GM21619 (cell line): ENCODE data around the gene FIGN.

ENCODE experiments used
- ATAC-seq: cut with Tn5 transposase; IDR thresholded peaks from one replicate; pipeline ENCODE4 v1.9.1; 2021; ENCODE audit not compliant: unreplicated experiment

The FIGN gene

DNA sequence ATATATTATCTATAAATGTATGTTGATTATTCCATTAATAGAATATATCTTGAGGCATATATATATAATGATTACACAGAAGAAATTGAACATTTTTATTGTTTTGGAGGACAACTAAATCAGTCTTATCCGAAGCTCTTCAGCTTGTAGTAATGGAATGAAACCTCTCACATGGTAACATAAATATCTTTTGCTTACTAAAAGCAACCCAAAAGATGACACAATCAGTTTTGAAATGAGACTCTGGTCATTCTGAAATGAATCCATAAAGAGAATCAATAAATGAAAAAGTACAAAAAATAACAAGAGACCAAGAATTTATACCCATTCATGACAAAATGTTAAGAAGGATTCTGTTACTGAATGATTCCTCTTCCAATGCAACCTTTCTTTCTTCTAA lies 110.2 kb downstream of the FIGN start:
- ATAC-seq: no peak

DNA sequence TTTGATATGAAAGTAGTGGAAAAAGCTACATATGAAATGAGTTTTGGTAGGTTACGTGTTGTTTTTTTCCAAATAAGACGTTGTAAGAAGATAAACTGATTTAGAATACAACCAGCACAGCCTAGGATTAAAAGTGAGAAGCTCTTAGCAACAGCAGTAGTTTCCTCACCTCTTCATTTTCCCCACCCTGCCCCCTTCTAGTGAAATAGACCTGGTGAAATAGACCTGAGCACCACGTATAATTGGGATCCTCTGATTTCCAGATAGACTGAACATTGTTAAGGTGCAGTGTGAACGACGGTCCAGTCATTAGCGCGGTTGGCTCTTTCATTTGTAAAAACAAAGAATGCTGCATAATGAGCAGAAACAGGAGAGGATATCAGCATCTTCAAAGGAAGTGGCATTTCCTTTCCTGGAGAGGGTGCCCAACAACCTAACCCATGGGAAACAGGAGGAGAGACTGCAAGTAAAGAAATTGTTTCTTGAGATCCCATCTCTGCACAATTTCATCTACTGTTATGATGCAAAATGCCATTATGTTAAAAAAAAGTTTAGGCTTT lies 114.3 kb downstream of the FIGN start:
- ATAC-seq: no peak

DNA sequence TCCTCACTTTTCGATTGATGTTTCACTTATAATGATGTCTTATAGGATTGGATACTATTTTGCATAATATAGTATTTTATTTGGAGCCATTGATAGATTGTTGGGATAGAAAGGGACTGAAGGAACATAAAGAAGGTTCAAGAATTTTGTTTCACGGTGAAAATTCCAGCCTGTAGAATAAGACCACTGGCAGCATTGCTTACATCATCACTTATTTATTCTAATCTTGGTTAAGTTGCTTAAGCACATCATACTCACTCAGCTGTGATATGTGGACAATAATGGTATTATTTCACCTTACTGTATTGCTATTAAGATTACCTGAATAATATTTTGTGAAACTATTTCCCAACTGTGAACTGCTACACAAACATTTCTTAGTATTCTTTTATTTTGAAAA lies 118.3 kb downstream of the FIGN start:
- ATAC-seq: no peak

DNA sequence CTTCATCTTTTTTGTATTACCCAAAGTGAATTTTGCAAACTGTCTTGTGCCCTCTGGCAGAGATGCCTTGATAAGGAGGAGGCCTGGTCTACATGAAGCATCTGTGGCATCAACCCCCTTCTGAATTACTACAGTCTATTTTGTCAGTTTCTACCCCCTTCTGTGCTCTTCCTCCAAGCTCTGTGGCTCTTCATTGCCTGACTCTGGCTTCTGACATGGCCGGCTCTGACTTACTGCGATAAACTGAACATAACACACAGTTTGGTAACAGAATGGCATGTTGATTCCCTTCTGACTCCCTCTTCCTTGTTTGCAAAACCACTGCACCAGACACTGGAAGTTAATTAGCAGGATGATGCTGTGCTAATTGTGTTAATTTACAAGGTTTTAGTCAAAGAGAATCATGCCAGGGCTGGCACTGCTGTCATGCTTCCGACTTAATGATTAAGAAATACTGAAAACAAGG lies 122.5 kb downstream of the FIGN start:
- no peak for ATAC-seq

DNA sequence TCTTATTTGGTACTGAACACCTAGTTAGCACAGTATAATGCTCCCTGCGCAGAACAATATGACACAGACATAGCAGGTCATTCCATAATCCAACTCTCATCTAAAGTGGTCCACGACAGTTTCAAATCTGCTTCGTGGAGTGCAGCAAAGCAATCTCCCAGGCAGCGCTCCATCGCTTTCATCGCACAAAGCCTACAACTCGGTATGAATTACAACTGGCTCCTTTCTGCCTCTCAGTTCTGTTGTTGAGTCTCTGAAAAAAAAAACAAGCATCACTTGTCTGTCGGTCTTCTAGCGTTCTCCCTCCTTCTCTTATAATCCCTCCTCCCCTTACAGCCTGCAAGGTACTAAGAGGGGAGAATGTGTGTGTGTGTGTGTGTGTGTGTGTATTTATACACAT lies 123.5 kb downstream of the FIGN start:
- no peak for ATAC-seq

DNA sequence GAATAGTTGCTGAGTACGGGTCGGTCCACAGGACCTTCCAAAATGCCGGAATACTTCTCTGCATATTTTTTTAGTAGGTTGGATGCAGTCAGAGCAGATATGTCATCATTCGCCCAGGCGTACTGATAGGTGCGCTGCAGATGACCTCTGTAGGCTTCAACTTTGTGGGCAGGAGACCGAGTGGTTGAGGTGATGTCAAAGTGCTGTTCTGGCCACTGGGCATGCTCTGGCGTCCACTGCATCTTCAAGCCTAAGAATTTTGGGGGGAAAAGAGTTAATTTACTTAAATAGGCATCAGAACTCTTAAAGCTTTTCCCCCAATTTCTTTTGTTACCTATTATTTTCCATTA lies 124.3 kb downstream of the FIGN start:
- no peak for ATAC-seq

DNA sequence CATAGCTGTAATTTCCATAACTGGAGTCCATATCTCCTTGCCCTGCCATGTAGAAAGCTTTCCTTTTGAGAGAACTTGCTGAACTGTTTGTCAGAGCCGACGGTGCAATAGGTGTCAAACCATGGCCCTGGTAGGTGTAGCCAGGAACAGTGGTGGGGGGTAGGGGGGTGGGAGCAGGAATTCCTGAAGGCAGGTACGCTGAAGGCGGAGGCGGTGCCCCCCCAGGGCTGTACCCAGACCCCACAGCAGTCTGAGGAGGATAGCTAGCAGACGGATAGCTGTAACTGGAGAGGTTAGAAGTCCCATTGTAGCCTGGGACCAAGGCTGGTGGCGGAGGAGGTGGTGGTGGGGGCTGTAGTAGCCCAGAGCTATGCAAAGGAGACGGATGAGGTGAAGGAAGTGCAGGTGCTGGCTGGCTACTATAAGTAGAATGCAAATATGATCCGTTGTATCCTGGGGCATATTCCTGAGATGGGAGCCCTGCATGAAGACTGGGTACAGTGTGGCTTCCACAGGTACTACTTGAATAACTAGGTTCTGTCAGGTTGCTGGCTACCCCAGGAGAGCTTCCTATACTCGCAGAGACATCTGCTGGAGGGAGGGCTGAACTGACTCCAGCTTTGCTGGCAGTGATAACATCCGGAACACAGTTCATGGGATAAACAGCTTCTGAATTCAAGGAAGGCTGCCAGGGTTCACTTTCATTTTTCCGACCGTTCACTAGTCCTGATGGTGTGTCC lies 124.8 kb downstream of the FIGN start:
- ATAC-seq: peak; percentile 56

DNA sequence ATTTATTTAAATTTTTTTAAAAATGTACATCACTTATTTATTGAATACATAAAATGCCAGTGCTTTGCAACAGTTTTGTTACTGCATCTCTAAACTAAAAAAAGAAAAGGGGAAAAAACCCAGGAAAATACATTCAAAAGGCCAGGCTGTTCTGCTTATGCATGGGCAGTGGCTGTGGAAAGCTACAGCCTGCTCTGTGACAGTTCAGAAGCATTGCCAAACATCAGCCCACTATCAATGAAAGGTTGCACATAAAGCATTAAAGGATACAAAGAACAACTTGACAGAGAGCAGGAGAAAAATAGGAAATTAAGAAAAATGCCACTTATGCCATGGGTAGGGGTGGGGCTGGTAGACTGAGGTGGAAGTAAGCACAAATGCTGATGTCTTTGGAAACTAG lies 128.2 kb downstream of the FIGN start:
- ATAC-seq: no peak

DNA sequence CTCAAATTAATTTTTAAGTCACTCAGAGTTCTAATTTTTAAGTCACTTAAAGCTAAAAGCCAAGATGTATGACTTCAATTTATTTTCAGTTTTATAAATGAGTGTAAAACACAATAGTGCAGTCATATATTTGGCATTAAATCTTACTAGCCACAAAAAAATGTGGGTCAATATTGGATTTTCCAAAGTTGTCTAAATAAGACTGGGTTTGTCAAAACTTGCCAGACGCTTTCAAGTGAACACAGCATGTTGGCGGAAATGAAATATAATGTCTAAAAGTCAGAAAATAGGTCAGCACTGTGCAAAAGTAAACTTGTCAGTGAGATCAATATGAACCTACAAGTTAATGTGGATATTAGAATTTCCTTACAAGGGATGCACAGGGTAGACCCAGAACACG lies 128.9 kb downstream of the FIGN start:
- no peak for ATAC-seq

DNA sequence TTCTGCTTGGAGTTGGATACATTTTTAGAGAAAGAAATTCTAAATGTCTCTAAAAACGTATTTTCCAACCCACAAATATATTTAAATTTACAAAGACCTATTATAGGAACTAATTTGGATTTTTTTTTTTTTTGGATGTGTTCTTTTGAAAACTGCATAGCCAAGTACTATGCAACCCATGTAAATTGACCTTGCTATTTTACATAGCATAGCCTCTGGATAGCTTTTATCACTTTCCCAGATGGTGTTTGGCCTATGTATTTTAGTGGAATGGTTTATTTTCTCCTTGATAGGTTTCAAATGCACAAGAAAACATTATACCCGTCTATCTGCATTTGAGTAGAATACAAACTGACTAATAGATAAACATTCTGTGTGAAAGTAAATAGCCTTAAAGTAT lies 130.0 kb downstream of the FIGN start:
- ATAC-seq: no peak

DNA sequence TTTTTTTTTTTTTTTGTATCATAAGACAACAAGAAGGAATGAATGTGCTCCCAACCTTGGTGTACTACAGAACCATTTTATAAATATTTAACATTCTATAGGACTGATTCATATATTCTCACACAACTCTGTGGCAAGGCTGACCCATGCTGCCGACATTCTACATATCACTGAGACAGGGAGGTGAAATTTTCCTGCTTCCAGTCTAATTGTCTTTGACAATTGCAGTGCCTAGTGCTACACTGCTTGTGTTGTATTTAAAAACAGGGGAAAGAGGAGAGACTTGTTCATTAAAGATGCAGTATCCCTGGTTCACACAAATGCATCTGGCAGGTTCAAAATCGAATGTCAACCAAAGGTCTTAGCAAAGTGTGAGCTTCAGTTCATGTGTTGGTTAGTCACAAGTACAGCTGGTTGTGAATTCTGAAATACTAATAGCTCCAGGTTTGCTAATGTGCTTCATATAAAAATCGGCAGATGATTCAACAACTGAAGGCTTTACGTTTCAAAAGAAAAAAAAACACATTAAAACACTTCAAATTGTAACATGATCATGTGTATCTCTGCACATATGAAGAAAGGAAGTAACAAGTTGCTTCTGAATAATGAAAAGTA lies 130.8 kb downstream of the FIGN start:
- no peak for ATAC-seq

DNA sequence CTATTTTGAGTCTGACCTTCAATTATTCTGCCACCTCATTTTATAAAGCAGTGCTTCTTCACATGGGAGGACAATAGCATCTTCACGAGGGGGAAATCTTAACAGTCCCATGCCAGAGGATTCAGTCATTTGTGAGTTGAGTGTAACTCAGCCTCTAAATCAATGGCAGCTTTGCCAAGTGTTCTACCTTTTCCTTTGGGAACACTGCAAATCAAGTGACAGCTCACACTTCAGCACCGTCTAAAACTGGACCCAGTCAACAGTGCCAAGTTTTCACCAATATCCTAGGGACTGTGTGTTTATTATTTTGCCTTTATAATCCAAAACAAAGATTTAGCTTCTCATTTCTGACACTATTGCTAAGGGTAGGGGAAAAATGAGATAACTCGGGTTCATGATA lies 133.6 kb downstream of the FIGN start:
- no peak for ATAC-seq

DNA sequence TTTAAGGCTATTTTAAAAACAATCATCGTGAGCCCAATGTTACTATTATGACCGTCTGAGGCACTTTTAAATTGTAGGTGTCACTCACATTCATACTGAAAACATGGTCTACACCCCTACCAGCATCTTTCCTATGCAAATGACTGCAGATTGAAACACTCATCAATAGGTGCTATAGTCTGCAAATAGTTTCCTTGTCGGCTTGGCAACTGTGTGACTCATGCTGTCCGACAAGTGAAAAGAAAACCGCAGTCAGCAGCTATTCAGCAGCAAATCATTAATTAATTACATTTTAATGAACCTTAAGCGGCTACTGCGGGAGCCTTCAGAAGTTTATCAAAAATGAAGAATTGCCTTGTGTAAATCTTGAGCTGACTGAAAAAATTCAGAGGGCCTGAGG lies 134.4 kb downstream of the FIGN start:
- ATAC-seq: no peak

DNA sequence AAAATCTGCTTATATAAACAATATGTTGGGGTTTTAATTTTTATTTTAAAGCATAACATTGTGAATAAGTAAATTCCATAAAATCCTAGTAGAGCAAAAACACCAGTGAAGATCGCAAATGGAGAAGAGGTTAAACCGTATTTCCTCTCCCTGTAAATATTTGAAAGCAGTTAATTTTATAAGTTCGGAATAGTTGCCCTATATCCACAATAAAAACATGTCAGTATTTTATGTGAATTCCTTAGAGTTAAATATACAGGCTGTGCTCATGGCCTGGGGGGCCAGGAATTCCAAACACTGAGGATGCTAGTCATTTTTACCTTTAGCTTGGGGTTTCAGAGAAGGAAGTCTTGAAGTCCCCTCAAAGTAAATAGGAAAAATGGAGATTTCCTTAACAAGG lies 135.0 kb downstream of the FIGN start:
- no peak for ATAC-seq

DNA sequence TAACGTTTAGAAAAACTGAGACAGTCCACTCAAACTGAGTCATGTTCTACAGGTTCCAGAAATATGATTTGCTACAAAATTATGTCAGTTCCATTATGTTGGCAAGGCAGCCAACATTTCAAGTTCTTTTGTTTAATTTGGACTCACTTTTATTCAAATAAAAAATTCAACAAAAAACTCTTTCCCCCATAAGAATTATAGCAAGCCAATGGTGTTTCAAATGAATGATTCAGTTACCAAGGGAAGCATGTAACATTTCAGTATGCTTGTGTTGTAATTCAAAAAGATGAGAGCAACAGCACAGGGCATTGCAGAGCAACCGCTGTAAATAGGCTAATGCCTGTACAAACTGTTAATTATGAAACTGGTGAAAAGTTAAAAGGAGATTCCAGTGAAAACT lies 140.8 kb downstream of the FIGN start:
- ATAC-seq: no peak

DNA sequence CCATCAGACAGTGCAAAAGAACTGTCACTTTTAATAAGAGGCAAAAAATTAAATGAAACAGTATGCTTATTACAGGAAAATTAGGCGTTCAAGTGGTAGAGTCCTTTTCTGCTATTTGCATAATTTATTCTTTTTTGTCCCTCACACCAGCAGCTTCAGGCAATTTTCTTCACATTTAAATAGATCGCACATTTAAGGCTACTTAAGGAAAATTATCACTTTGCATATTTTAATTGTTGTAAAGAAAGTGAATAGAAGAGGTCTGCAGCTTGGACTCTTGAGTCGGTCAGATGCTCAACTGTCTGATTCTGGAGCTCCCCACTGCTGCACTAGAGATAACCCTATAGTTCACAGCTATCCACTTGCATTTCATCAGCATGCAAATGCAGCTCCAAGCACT lies 141.3 kb downstream of the FIGN start:
- ATAC-seq: no peak

DNA sequence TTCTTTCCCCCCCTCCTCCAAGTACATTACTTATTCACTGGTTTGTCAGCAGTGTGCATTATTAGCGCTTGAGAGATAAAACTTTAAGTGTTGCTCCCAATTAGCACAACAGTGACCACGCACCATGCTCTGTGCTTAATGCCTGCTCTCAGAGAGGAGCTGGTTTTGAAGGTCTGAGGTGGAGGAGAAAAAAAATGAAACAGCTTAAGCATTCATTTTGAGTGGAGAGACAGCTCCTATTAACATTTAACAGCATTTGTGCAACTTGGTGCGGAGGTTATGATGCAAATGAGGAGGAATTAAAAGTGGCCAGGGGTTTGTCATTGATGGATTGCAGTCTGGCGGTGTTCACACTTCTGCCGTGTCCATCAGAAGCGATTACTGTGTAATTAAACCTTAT lies 141.8 kb downstream of the FIGN start:
- no peak for ATAC-seq

DNA sequence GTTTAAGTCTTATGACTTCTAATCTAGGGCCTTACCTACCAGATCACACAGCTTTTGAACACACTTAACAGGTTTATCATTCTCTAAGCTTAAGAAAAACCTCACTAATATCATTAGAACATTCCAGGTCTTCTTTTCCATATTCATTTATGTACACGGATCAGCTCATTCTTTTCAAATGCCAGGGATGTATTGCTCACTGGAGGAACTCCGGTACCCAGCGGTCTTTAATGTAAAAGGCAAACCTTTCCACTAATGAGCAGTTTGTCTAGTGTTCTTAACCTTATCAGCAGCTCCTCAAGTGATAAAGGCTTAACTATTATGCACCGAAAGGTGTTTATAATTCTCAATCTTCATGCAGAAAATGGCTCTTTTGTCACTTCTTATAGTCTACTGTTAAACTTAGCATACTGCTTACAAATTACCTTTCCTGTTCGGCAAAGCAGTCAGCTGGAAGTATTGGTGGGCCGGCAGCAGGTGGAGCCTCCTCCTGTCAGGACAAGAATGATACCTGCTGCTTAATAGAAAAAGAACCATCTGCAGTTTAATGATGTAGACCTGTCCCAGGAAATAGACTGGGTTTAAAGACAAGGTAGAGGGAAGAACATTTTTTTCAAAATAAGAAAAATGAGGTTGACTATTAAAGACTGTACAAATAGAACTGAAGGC lies 142.7 kb downstream of the FIGN start:
- ATAC-seq: no peak

DNA sequence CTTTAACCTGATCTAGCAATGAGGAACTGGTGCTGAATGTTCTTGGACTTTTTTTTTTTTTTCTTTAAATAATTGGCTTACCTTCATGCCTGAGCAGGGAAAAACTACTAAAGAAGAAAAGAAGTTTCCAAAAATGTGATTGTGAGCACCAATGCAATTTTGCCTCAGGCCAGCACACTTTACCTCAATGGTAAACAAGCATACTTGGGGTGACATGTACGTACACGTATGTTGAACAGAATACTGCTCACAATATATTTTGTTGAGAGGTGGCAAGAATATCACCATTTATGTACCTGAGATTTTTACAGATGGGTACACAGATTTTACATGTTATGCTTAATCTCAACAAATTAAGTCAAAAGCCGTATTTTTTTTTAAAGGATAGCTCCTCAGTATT lies 144.3 kb downstream of the FIGN start:
- ATAC-seq: no peak

DNA sequence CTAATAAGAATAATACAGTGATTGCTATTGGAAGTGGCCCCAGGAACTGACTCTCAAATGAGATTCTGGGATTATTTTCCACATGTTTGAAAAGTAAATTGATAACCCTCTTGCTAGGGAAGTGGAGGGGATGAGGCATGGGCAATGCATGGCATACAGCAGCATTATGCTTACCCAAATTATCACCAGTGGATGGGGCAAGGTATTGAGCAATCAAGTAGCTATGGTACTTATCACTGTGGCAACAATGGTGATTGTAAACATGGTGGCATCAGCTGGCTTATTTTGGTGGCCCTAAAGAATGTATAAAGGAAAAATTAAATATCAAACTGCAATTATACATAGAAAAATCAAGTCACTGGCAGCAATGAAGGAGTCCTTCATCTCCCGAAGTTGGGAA lies 155.1 kb downstream of the FIGN start:
- ATAC-seq: no peak

DNA sequence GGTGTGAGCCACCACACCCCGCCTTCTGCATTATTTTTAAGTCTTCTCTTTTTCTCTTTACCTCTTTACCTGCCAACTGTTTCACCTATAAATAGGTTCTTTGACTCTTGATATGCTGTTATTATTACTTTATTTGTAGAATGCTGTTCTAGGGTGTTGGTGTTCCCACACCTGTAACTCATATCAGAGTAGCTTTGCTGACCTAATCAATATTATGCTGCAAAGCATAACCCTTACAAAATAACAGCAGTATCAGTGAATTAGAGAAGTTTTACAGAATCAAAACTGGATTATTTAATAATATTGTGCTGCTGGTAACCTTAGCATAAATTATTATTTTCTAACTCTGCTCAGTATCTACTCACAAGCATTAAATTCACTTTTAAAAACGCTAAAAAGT lies 161.5 kb downstream of the FIGN start:
- no peak for ATAC-seq

DNA sequence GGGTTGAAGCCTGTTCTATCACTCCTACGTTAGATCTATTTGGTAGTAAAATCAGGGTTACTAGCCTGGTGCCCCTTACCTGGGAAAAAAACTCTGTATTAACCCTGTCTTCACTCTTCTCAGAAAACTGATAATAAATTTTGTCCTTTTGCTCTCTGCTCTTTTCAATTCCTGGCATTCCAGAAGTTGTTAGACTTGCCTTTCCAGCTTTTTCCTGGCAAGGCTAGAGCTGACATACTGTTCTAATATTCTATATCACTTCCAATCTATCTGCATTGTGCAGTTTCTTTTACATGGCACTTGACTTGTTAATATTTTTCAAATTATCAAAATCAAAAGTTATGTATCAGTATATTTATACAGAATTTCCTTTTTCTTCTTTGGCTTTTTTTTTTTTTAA lies 162.2 kb downstream of the FIGN start:
- ATAC-seq: no peak
